HG02885 (cell line): Measurements from ENCODE around the gene PRPF8.

Experiments used
- ATAC-seq: cut with Tn5 transposase; IDR thresholded peaks from one replicate; pipeline ENCODE4 v1.9.1; 2021; ENCODE audit warnings: mild to moderate bottlenecking; ENCODE audit not compliant: unreplicated experiment, poor library complexity

PRPF8 gene

DNA sequence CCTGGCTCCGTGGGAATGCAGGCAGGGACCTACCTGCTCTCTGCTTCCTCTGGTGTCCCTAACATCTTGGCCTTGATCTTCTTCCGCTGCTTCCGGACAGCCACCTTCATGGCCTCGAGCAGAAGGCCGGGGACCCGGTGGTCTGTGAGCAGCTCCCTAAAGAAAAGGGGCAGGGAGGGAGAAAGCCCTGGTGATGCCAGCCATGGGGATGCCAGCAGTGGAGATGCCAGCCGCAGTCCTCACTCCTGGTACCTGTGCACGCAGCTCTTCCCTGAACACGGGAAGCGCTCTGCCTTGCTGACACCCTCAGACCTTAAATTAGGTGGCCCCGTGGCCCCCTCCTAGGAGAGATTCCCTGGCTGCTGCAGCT, 36.9 kb downstream of the PRPF8 start:
- ATAC-seq: no peak

GRCh38 chr17:1646199-1646875, 38.3 kb downstream of the PRPF8 start:
- no peak for ATAC-seq

DNA sequence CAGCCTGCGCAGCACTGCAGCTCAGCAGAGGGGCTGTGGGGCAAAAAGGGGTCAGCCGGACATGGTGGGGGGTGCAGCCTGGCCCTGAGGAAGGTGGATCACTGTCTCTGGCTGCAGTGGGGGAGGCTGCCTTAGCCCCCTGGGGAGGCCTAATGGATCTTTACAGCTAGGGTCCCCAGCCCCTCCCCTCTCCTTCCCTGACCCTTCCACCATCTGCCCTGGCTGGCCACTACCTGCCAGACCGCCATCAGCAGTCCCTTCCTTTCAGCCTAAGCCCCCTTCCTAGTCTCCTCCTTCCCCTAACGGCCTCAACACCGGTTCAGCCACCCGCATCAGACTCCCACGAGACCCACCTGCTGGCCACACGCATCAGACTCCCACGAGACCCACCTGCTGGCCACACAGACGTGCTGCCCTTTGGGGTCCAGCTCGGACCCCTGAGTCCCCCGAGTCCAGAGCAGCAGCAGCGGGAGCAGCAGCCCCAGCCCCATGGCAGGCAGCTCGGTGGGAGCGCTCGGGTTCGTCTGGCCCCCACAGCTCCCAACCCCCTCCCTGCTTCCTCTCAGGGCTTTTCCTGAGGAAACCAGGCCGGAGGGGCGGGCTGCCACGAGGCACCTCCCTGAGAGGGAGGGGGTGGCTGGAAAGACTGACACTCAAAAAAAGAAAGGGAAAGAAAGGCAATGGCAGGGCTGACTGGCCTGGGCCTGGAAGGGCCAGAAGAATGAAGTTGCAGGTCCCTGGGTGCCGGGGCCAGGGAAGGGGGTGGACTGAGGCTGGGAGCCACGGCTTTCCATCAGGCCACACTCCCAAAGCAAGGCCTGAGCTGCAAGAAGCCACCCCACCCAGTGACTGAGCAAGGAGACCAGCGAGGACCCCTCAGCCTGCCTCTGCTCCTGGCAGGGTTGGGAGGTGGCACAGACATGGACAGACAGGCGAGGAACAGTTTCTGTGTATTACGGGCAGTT, 39.2 kb downstream of the PRPF8 start, which contains the start of gene SCARF1:
SCARF1 (minus strand) TSS at position 526 of the 965 bp plus-strand sequence; CDS start at position 491, 35 bp downstream.
- no peak for ATAC-seq

- no peak for ATAC-seq
Observed at GRCh38 chr17:1644493-1645206, 40.0 kb downstream of the PRPF8 start.

DNA sequence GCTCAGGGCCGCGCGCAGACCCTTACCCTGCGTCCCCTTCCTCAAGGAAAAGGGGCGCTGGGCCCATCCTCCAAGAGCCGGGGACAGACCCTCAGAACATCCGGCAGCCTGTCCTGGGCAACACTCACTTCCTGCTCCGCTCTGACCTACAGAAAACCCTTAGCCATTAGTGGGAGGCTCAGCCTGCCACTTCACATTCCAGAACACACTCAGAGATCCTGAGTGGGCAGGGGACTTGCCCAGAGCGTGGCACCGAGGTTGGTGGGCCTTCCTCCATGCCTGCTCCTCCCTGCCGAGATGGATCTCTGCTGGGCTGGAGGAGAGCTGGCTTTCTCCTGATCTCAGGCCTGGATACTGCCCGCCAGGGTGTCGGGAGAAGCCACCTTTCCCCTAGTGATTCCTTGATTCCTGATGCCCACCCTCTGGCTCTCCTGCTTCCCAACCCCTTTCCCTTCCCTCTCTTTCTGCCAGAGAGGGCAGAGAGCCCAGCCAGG, 40.6 kb downstream of the PRPF8 start:
- no peak for ATAC-seq

DNA sequence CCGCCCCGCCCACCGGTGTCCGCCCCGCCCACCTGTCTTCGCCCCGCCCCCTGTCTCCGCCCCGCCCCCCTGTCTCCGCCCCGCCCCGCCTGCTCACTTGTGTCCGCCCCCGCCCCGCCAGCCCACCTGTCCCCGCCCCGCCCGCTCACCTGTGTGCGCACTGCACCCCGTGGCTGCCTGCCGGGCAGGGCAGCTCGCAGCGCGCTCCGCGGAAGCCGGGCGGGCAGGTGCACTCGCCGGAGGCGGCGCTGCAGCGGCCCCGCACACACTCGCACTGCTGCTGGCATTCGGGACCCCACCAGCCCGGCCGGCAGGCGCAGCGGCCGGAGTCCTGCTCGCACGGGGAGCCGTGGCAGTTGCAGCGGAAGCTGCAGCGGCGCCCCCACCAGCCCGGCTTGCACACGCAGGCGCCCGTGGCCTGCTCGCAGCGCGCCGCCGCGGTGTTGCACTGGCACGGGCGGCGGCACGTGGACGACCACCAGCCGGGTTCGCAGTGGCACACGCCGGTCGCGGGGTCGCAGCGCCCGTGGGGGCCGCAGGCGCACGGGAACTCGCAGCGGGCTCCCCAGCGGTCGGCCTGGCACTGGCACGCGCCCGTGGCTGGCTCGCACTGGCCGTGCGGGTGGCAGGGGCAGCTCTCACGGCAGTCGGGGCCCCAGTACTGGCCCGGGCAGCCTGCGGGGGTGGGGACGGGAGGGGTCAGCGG, 41.2 kb downstream of the PRPF8 start:
- ATAC-seq: peak; percentile 39

DNA sequence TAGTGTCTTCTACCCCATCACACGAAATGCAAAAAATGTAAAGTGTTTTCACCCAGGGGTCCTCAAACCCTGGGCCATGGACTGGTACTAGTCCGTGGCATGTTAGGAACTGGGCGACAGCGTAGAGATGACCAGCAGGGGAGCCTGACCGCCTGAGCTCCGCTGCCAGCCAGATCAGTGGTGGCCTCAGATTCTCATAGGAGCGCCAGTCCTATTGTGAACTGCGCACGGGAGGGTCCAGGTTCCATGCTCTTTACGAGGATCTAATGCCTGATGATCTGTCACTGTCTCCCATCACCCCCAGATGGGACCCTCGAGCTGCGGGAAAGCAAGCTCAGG, 43.6 kb downstream of the PRPF8 start:
- ATAC-seq: no peak

DNA sequence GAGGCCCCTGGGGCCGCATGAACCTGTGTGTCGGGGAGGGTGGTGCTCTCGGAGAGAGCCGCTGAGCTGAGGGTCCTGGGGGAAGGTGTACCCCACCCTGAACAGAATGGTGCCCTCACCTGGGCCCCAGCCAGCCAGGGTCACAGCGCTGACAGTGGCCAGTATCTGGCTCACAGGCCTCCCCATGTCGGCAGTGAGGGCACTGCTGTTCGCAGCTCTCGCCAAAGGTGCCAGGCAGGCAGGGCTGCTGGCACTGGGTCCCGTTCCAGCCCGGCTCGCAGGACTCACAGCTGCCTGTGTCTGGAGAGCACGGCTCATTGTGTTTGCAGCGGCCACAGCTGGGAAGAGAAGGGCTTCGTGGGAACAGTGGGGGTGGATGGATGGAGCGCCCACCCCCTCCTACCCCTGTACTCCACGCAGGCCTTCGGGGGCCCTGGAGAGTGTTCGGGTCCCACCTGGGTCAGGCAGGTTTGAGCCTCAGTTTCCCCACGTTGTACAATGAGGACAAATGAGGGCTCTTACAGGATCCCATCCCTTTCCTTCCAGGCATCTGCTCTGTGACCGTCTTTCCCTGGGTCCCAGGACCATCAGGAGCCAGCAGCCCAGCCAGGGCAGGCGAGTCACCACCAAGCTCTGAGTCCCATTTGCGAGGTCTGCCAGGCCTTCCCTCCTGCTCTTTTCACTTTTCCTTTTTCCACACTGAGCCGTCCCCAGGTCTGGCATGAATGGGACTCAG, 44.2 kb downstream of the PRPF8 start:
- no peak for ATAC-seq

DNA sequence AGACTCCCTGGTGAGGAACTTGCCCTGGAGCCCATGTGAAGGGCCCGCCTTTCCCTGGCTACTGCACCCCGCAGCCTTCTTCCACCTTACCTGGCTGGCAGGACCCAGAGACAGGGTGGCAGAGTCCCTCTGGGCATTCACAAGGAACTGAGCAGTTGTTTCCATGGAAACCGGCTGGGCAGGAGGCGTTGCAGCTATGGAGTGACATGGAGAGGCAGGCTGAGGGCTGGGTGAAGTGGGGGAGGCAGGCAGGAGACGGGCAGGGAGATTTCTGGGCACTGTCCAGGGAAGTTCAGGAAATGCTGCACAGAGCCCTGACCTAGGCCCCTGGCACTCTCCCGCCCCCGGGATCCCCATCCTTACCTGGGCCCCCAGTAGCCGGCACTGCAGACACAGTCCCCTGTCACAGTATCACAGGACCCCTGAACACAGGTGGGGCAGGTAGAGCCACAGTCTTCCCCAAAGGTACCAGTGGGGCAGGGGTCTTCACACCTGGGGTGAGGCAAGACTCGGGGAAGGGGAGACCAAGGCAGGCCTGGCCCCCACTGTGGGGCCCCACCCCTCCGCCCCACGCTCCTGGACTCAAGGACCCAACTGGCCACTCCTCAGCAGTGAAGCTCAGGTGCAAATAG, 45.0 kb downstream of the PRPF8 start:
- no peak for ATAC-seq

- no peak for ATAC-seq
Observed at GRCh38 chr17:1638624-1639300, 45.9 kb downstream of the PRPF8 start.

DNA sequence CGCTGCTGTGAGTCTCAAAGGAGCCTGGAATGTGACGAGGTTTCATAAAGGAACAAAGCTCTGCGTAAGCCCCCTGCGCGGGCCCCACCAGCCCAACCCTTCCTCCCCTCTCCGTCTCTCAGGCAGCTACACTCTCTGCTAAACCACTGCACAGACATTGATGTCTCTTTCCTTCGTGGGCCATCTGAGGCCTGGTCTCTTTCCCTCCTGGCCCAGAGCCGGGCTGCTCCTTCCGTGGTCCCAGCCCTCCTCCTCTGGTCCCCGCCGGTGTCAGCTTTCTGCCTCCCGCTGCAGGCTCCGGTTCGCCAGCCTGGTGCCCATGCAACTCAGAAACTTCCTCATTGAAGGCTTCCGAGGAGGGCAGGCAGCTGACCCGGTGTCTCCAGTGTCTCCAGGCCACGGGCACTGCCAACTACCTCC, 46.5 kb downstream of the PRPF8 start:
- ATAC-seq: no peak

DNA sequence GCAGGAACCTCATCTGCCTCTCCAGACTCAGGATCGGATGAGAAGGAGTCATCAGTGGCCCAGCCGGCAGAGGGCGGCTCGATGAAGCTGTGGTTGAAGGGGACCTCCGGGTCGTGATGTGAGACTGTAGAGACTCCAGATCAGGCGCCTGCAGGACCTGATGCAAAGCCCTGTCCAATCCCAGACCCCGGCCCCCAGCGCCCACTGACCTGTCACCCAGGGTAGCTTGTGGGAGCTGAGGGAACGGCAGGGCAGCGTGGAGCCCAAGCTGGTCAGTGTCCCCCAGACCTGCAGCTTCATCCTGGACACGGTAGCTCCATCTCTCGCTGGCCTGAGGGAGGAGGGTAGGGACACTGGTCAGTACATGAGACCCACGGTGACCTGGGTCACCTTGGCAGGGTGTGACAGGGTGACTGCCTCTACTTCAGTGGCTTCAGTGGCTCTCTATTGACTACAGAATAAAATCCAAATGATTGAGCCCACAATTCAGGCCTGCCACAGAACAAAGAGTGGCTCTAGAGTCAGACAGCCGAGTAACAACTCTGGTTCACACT, 47.9 kb downstream of the PRPF8 start:
- ATAC-seq: no peak

GRCh38 chr17:1635675-1636465, 48.8 kb downstream of the PRPF8 start:
- ATAC-seq: no peak

GRCh38 chr17:1634841-1635650, 49.6 kb downstream of the PRPF8 start:
- no peak for ATAC-seq

GRCh38 chr17:1630662-1631061, 54.0 kb downstream of the PRPF8 start:
- no peak for ATAC-seq

DNA sequence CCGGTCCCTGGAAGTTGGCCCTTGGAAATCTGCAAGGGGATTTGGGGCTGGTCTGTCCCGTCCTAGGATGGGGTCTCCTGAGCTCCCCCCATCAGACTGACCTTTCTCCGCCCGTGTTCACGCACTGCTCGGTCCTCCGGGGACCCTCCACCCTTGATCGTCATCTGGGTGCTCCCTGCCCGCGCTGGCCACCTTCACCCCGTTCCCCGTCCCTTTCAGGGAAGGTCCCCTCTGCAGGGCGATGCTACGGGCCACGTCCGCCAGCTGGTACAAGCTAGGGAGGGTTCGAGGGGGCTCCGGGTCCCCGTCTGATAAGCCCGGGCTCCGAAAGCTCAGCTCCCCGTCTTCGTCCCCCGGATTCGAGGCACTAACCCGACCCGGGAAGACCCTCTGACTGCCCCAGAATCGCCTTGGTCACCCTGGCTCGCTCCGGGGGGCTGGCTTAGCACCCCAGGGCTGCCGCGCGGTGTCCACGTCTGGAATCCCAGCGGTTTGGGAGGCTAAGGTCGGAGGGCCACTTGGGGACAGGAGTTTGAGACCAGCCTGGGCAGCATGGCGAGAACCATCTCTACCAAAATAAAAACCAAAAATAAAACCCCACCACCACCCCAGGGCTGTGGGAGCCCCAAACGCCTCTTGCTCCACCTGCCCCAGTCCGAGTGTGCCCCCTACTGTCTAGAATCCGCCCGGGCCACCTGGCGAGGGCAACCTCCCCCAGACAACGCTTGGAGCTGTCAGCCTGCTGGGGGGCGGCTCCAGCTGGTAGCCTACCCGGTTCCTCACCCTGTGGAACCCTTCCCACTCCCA, 55.0 kb downstream of the PRPF8 start:
- no peak for ATAC-seq
